Parathyroid adenoma (tissue), 2 donors: ENCODE measurements around the gene LYPD3.
A peak's percentile ranks its signal among the peaks of the same experiment; 100 is the strongest.

ENCODE experiments used
- H2AFZ ChIP-seq: fragments of 300-600 bp; sonication (generic); one replicate; pipeline ENCODE4 v1.7.0; 2017; ENCODE audit warnings: antibody characterized with exemption, mild to moderate bottlenecking
- H3K27ac ChIP-seq: fragments of 300-600 bp; sonication (generic); one replicate; pipeline ENCODE4 v1.7.0; 2017
- H3K27me3 ChIP-seq: fragments of 300-600 bp; sonication (generic); one replicate; pipeline ENCODE4 v1.7.0; 2017; ENCODE audit warnings: low read length; ENCODE audit not compliant: control insufficient read depth, insufficient read depth
- H3K36me3 ChIP-seq: fragments of 300-600 bp; sonication (generic); one replicate; pipeline ENCODE4 v1.7.0; 2017; ENCODE audit warnings: low read length; ENCODE audit not compliant: control insufficient read depth, insufficient read depth
- H3K4me1 ChIP-seq: fragments of 300-600 bp; sonication (generic); one replicate; pipeline ENCODE4 v1.7.0; 2017; ENCODE audit warnings: control low read depth
- H3K4me2 ChIP-seq: fragments of 300-600 bp; sonication (generic); one replicate; pipeline ENCODE4 v1.7.0; 2017; ENCODE audit warnings: low read length
- H3K4me3 ChIP-seq: fragments of 300-600 bp; sonication (generic); one replicate; pipeline ENCODE4 v1.7.0; 2017; ENCODE audit warnings: low read depth, low read length
- H3K79me2 ChIP-seq: fragments of 300-600 bp; sonication (generic); one replicate; pipeline ENCODE4 v1.7.0; 2017; ENCODE audit warnings: control low read depth
- H3K9ac ChIP-seq: fragments of 300-600 bp; sonication (generic); one replicate; pipeline ENCODE4 v1.7.0; 2017; ENCODE audit warnings: mild to moderate bottlenecking
- H3K9me3 ChIP-seq: fragments of 300-600 bp; sonication (generic); one replicate; pipeline ENCODE4 v1.7.0; 2017; ENCODE audit warnings: low read length; ENCODE audit not compliant: control insufficient read depth
- CTCF ChIP-seq: fragments of 300-600 bp; sonication (generic); IDR thresholded peaks from one replicate; pipeline ENCODE4 v1.7.0; 2017; ENCODE audit warnings: antibody characterized with exemption, mild to moderate bottlenecking
- donor health status: primary hyperparathyroidism.

Gene LYPD3

GRCh38 chr19:43429395-43429794 is 36.0 kb downstream of the LYPD3 start:
- Histone ChIP-seq H3K36me3 (no peaks in the 10 kb centered on the region), H3K79me2 (no peaks in the 10 kb centered on the region), H3K27me3 (no peaks in the 10 kb centered on the region), H3K4me1 (no peaks in the 10 kb centered on the region), H3K9ac (no peak overlapping the region), H3K9me3 (no peaks in the 10 kb centered on the region), H3K27ac (no peak overlapping the region), H2AFZ (no peak overlapping the region), H3K4me2 (no peak overlapping the region), H3K4me3 (no peak overlapping the region)
- TF ChIP-seq CTCF: no peak

GRCh38 chr19:43425567-43426392 is 39.6 kb downstream of the LYPD3 start:
- Histone ChIP-seq H3K36me3 (no peaks in the 10 kb centered on the region), H3K4me2 (no peak overlapping the region), H3K79me2 (no peaks in the 10 kb centered on the region), H3K4me3 (no peak overlapping the region), H3K4me1 (no peaks in the 10 kb centered on the region), H3K27ac (no peak overlapping the region), H3K9me3 (no peaks in the 10 kb centered on the region), H2AFZ (peak overlapping the region; percentile 2), H3K27me3 (no peaks in the 10 kb centered on the region), H3K9ac (no peak overlapping the region)
- TF ChIP-seq CTCF: peak; percentile 17

GRCh38 chr19:43423779-43424178 is 41.6 kb downstream of the LYPD3 start:
- Histone ChIP-seq H3K27ac (no peak overlapping the region), H3K9me3 (no peaks in the 10 kb centered on the region), H3K9ac (no peak overlapping the region), H3K36me3 (no peaks in the 10 kb centered on the region), H3K27me3 (no peaks in the 10 kb centered on the region), H2AFZ (no peak overlapping the region), H3K4me2 (no peak overlapping the region), H3K79me2 (no peaks in the 10 kb centered on the region), H3K4me3 (no peak overlapping the region), H3K4me1 (no peaks in the 10 kb centered on the region)
- no peak for TF ChIP-seq CTCF

- no peaks in the 10 kb centered on the region for H3K27me3 ChIP-seq
- no peak overlapping the region for H3K4me3 ChIP-seq
- no peaks in the 10 kb centered on the region for H3K4me1 ChIP-seq
- no peak overlapping the region for H3K27ac ChIP-seq
- no peak overlapping the region for H3K9ac ChIP-seq
- H3K9me3 ChIP-seq: no peaks in the 10 kb centered on the region
- no peak overlapping the region for H3K4me2 ChIP-seq
- no peaks in the 10 kb centered on the region for H3K79me2 ChIP-seq
- TF ChIP-seq CTCF: no peak
- no peaks in the 10 kb centered on the region for H3K36me3 ChIP-seq
- no peak overlapping the region for H2AFZ ChIP-seq
These were observed 42.7 kb downstream of the LYPD3 start for GRCh38 chr19:43422689-43423066.
